HG03354 (cell line): ENCODE results near the gene GPR160.

Experiments used
- ATAC-seq: cut with Tn5 transposase; IDR thresholded peaks from one replicate; pipeline ENCODE4 v1.9.1; 2021; ENCODE audit warnings: mild to moderate bottlenecking; ENCODE audit not compliant: unreplicated experiment, poor library complexity, severe bottlenecking

Gene GPR160

GRCh38 chr3:170024581-170024980 is 13.2 kb upstream of the GPR160 start:
- no peak for ATAC-seq

- peak; percentile 66 for ATAC-seq
These were observed 10.3 kb upstream of the GPR160 start for GRCh38 chr3:170027233-170028102.

- ATAC-seq: no peak
These were observed 4.3 kb upstream of the GPR160 start for GRCh38 chr3:170033489-170033888.

GRCh38 chr3:170038434-170039110 is 777 bp downstream of the GPR160 start:
- peak; percentile 17 for ATAC-seq

GRCh38 chr3:170040418-170040817 is 2.6 kb downstream of the GPR160 start:
- no peak for ATAC-seq

GRCh38 chr3:170043506-170043905 is 5.7 kb downstream of the GPR160 start:
- ATAC-seq: no peak

GRCh38 chr3:170044271-170044670 is 6.5 kb downstream of the GPR160 start:
- ATAC-seq: no peak

- peak; percentile 80 for ATAC-seq
These were observed 7.0 kb downstream of the GPR160 start for GRCh38 chr3:170044795-170045244.

GRCh38 chr3:170046269-170047132 is 8.7 kb downstream of the GPR160 start:
- ATAC-seq: no peak

- no peak for ATAC-seq
These were observed 9.3 kb downstream of the GPR160 start for GRCh38 chr3:170047133-170047404.

GRCh38 chr3:170049146-170050000 is 11.6 kb downstream of the GPR160 start:
- ATAC-seq: no peak

- ATAC-seq: no peak
These were observed 13.0 kb downstream of the GPR160 start for GRCh38 chr3:170050753-170051152.

GRCh38 chr3:170052398-170052797 is 14.6 kb downstream of the GPR160 start:
- no peak for ATAC-seq

- ATAC-seq: no peak
These were observed 16.4 kb downstream of the GPR160 start for GRCh38 chr3:170054204-170054603.

GRCh38 chr3:170055209-170055608 is 17.4 kb downstream of the GPR160 start:
- peak; percentile 65 for ATAC-seq

GRCh38 chr3:170056710-170057454 is 19.1 kb downstream of the GPR160 start:
- ATAC-seq: peak; percentile 97

GRCh38 chr3:170057550-170057949 is 19.8 kb downstream of the GPR160 start:
- no peak for ATAC-seq

- no peak for ATAC-seq
These were observed 20.3 kb downstream of the GPR160 start for GRCh38 chr3:170058127-170058526.

- ATAC-seq: no peak
These were observed 21.7 kb downstream of the GPR160 start for GRCh38 chr3:170059447-170059846.
